Fibroblast of peridontal ligament (primary cell): ENCODE results near the gene DPEP2NB.
"Not testable (repeated sequence)": the region's sequence is repeated elsewhere in the genome, so short reads cannot be mapped to it uniquely, and the experiment has no call there.

Source experiments
- DNase-seq: peaks from one replicate; pipeline ENCODE4 v3.0.0-alpha.2; 2010; ENCODE audit errors: extremely low read depth

DPEP2NB gene

DNA sequence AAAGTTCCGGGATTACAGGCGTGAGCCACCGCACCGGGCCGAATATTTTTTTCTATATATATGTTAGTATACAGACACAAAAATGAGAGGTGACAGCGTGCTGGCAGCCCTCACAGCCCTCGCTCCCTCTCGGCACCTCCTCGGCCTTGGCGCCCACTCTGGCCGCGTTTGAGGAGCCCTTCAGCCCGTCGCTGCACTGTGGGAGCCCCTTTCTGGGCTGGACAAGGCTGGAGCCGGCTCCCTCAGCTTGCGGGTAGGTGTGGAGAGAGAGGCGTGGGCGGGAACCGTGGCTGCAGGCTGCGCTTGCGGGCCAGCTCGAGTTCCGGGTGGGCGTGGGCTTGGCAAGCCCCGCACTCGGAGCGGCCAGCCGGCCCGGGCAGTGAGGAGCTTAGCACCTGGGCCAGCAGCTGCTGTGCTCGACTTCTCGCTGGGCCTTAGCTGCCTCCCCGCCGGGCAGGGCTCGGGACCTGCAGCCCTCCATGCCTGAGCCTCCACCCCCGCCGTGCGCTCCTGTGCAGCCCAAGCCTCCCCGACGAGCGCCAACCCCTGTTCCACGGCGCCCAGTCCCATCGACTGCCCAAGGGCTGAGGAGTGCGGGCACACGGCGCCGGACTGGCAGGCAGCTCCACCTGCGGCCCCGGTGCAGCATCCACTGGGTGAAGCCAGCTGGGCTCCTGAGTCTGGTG, 33.6 kb downstream of the DPEP2NB start:
- DNase-seq, result no peak

DNA sequence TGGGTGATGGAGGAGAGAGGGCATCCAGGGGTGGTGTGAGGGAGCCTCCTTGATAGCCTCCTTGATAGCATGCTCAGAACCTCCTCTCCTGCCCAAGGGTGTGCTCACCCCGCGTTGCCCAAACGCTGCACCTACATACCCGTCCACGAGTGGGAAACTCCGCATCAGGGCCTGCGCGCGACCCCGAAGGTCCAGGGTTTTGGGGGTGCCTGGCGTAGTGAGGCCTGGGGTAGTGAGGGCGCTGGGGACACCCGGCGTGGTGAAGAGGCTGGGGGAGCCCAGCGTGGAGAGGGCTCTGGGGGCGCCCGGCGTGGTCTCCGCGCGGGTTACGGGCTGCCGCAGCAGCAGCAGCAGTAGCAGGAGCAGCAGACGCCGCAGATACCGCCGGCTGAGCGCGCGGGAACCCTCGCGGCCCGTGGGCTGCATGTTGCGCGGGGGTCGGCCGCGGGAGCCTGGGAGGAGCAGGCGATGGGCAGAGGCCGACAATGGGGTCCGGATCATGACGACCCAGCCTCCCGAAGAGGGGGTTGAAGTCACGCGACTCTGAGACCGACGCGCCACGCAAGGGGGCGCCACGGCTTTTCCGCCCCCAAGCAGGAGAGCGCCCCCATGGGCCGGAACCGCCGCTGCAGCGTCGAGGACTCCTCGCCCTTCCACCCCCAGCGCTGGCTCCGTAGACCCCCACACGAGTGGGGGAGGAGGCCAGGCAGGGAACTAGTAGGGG, 35.6 kb downstream of the DPEP2NB start, which contains the start of gene DPEP3:
DPEP3 (minus strand) TSS at position 545 of the 724 bp plus-strand sequence; CDS start at position 426, 119 bp downstream.
- DNase-seq, result no peak

DNA sequence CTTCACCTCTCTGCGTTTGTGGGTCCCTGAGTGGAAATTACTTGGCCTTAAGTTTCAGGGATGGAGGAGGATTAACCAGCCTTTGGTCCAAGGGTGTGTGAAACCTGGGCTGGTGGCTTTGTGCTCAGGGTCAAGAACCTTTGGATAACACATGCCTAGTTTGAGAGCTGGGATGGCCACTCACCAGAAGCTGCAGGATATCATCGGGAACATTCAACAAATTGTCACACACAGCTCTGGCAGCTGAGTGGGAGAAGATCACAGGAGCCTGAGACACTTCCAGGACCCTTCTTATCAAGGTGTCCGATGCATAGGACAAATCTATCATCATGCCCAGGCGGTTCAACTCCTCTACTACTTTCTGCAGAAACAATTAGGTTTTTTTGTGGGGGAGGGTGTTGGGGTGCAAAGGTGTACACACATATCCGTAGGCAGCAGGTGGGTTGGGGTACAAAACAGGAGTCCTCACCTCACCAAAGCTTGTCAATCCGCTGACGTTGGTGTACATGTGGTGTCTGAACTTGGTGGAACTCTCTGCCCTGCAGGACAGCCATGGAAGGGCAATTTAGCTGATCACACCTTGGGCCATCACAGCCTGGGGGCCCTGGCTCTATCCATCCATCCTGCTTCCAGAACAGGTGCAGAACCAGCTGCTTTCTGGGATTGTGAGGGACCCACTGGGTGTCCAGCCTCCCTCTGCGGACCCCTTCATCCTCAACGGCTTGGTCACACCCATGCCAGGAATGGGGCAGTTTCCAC, 38.1 kb downstream of the DPEP2NB start:
- DNase-seq, result no peak

DNA sequence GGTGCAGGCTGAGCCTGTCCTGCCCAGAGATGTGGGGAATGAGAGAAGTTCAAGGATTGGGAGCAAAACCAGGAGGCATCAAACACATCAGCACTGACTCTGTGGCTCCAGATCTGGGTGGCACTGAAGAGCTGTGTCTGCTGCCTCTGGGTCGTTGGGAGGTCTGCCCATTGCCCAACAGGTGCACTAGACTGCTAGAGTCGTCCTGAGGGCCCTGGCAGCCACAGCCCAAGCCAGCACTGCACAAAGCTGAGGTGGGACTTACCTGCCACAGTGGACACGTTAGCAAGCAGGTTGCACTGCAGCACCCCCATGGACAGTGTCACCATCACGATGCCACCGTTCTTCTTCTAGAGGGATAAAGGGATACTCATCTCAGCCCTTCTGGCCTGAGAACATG, 38.7 kb downstream of the DPEP2NB start:
- no peak for DNase-seq

DNA sequence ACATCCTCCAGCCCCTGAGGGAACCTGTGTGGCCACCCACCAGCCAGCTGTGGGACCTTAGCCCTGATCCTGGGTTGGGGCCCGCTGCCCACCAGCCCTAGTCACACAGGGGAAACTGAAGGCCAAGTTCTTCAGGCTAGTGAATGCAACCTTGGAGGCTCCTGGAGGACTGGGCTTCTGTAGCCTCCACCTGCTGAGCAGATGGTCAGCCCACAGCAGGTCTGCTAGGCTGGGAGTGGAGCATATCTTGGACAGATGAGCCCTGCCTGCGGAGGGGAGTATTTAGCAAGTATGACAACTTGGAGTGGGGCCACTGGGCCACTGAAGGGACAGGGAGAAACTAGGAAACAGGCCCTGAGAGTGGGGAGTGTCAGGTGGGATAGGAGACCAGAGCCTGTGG, 39.5 kb downstream of the DPEP2NB start:
- DNase-seq, result no peak

DNA sequence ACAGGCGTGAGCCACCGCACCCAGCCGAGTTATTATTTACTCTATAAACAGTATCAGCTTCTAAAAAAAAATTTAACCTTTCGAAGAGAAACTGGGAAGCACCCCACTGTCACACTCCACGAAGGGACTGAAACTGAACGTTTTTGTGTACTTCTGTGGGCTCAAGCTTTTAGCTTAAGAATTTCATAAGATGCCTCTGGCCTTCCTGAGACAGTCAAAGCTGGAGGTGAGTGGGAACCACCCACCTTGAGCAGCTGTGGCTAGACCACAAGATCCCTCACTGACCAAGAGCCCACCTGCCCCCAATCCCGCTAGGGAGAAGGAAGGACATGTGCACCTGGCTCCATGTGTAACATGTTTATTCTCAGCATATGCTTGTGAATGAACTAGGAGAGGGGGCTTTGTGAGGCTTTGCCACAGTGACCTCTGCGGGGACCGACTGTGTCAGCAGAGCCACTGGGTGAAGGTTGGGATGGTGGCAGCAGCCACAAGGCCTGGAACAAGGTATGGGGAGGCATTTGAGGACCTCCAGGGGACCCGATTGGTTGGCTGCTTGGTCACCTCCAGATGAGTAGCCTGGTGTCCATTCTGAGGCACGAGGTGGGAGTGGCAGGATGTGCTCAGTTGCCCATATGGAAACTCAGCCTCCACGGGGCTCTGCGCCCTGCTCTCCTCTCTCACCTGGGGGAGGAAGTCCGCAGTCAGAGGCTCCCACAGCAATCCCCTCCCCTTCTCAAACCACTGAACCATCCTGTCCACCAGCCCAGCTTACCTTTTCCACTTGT, 40.2 kb downstream of the DPEP2NB start:
- no peak for DNase-seq

DNA sequence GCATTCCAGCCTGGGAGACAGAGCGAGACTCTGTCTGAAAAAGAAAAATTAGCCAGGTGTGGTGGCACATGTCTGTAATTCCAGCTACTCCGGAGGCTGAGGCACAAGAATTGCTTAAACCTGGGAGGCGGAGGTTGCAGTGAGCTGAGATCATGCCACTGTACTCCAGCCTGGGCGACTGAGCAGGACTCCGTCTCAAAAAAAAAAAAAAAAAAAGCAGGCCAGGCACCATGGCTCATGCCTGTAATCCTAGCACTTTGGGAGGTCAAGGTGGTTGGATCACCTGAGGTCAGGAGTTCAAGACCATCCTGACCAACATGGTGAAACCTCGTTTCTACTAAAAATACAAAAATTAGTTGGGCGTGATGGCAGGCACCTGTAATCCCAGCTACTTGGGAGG, 43.4 kb downstream of the DPEP2NB start:
- DNase-seq, result not testable (repeated sequence)

DNA sequence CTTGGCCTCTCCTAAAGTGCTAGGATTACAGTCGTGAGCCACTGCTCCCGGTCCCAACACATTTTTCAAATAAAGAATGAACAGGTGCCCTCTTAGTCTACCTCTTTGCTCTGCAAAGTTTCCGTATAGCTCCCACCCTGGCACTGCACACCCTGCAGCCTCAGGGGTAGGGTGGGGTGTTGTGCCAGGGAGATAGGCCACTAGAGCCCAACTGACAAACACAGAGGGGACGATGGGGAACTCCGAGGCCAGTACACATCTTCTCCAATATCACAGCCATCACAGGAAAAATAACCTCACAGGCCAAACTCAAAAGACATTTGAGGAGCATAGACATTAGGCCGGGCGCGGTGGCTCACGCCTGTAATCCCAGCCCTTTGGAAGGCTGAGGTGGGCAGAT, 44.6 kb downstream of the DPEP2NB start:
- no peak for DNase-seq

DNA sequence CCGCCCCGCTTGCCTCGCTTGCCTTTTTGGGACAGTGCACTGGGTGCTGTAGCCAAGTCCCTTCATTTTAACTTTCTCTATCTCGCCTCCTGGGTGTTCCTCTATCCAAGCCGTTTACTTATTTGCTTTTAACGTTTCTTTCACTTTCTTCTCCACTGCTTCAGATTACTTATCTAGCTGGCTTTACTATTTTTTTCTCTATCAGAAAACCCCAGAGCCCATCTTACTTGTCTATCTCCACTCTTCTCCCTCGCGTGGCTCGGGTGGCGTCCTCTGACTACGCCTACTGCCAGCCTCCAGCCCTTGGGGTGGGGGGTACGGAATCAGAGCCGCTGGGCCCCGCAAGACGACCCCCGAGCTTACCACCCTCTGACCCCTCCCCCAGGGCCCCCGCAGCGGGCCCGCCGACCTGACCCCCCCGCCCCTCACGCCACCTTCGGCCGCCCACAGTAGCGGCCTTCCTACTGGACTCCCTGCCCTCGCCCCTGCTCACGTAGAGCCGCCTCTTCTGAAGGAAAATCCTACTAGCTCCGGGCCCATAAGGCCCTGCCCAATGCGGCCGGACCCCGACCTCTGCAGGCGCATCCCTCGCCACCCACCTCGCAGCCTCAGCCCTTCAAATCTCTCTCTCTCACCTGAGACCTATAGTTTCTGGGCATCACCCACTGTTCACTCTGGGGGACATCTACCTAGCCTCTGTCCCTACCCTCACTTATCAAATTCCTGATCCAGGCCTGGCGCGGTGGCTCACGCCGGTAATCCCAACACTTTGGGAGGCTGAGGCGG, 46.3 kb downstream of the DPEP2NB start:
- peak; percentile 30 for DNase-seq

DNA sequence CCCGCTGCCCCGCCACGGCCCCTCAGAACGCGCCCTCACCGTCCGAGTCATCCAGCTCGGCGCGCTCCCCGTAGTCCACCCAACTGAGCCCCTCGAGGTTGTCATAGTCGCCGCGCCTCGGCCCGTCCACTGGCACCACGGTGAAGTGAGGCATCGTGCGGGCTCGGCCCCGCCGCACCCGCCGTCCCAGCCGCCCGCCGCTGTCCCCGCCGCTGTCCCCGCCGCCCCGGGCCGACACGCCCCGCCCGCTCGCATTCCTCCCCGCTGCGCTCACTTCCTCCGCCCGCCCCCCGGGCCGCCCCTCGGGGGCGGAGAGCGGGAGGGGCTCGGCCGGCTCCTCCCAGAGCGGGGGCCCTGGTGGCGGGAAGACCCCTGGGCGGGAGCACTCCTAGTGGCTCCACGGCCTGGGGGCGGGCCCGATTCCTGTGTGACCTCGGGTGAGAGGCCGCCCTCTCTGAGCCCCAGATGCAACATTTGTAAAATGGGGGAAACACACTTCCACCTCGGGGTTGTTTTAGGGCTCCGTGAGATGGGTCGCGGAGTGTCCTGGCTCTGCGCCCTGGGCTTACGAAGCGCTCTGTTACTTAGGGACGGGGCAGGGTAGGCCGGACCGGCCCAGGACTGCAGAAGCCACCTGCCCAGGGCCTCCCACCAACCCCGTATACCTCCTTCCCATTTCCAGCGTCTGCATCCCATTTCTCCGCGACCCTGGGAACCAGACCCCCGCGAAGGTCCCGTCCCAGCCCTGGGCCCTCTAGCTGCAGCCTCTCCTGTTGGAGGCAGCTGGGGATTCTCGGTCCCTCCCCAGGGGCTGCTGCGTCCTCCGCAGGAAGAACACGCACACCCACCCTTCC, 47.1 kb downstream of the DPEP2NB start, which contains the start of gene SLC12A4:
SLC12A4 (minus strand) TSS at position 238 of the 854 bp plus-strand sequence; CDS start at position 154, 84 bp downstream.
- peak; percentile 60 for DNase-seq

DNA sequence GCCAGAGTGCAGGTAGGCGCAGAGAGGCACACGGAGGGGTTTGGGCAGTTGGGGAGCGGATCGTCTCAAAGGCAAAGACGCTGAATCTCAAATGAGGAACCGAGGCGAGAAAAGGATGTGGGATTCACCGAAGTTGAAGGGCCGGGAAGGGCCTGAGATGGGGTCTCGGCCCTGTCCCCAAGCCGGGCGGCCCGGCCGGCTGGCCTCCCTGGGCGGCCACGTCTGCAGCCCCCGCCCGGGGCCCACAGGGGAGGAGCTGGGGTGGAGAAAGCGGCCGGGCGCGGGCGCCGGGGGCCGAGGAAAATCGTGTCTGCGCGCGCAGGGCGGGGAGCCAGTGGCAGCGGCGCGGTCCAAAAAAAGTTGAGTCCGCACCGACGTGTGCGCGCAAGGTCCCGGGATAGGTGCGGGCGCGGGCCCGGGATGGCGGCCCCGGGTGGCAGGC, 47.7 kb downstream of the DPEP2NB start:
- peak; percentile 33 for DNase-seq

DNA sequence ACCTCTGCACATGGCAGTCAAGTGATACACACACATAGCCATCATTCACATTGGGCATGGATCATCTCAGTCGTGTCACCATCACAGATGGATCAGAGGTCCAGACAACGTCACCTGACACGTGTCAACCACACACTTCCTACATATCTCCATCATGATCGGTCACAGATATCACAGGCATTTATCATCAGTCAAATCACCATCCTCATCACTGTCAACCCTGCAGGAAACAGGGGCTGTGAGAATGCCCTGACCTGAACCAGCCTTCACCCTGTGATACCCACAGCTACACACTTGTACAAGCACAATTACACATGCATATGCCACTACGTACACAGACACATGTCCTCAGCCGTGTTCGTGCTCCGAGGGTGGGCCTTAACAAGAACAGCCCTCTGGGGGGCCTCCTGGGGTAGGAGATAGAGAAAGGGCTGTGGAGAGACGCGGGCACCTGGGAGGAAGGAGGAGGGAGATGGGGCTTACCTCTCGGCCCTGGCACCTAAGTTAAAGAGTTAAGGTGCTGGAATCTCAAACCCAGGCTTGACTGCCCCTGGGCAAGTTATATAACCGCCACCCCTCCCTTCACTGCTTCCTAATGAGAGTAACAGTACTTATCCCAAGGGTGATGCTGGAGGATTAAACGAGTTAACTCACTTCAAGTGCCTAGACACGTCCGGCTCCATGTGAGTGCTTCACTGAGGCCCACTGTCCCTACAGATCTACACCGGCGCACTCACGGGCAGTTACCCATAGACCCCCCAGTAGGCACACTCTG, 48.3 kb downstream of the DPEP2NB start:
- peak; percentile 41 for DNase-seq

DNA sequence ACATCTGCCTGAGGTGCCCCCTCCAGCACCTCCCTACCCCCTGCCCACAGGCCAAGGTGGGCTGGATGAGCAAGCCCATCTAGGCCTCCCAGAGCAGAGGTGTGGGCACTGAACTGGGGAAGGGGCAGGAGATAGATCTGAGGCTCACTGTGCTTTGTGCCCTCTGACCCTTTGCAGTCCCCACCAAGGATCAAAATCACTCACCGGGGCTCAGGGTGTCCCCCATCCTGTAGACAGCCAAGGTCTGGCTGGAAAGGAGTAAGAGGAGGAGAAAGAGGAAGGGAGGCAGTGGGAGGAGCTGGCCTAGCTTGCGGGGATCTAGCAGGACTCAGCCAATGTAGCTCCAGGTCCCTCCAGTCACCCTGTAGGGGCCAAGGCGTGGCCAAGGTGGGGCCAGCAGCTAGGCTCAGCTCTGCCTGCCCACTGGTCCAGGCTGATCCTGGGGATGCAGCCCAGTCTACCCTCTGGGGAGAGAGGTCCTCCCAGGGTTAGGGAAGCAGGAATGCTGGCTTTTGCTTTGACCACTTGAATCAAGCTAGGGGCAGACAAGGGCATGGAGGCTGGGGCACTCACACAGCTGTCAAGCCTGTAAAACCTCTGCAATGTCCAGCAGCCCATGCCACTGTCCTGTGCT, 49.0 kb downstream of the DPEP2NB start:
- DNase-seq, result peak; percentile 55

DNA sequence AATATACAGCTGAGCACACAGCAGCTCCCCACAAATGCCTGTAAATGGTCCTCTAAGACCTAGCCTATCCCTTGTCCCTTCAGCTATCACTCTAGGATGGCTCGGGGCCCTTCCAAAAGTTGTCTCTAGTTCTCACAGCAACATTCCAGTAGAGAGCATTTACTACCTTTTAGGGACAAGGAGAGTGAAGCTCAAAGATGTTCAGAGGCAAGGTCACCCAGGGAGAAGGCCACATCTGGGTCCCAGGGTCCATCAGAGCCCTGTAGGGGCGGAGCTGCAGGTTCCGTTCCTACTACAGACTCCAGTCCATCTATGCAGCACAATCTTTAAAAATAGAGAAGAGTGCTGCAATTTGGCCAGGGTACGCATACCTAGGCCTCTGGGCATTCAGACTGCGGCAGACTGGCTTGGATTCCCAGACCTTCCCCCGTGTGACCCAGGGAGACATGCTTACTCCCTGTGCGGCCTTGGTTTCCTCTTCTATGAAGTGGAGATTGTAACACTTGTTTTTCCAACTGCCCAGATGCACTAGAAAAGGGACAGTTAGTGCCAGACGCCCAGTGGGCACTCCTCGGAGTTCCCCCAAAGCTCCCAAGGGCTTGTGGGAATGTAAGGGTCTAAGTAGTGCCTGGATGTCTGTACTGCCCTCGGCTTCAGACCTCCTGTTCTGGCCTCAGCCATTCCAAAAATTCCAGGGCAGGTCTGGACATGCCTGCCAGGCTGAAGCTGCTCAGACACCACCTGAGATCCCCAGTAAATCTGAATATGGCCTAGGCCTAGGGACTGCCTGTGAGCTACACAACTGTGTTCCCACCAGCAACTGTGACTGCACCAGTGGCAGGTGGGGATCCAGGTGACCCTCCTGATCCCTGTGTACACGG, 49.8 kb downstream of the DPEP2NB start:
- DNase-seq, result peak; percentile 20

DNA sequence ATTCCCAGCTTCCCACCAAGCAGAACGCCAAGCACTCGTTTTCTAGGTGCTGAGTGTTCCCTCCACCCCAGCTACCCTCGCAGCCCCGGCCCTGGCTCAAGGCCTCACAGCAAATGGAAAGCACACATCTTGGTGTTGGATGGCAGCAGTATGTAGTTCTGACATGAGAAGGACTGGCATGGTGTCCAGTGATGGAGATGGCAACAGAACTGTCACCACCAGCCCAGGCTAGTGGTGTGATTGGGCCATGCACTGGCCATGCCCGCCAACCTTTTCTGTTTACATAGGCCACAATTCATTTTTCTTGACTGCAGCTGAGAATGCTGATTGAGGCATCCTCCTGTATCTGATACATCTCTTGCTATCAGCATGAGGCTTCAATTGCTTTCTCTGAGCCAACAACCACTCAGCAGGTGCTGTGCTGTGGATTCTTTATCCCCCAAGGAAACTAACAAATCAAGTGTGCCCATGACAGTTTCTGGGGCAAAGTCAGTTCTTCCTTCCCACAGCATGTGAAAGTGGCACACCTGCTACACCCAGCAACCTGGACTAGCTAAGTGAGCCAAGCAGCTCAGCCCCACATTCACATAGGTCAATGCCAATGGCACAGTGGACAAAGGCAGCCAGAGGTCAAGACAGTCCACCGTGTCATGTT, 51.1 kb downstream of the DPEP2NB start:
- DNase-seq, result no peak

DNA sequence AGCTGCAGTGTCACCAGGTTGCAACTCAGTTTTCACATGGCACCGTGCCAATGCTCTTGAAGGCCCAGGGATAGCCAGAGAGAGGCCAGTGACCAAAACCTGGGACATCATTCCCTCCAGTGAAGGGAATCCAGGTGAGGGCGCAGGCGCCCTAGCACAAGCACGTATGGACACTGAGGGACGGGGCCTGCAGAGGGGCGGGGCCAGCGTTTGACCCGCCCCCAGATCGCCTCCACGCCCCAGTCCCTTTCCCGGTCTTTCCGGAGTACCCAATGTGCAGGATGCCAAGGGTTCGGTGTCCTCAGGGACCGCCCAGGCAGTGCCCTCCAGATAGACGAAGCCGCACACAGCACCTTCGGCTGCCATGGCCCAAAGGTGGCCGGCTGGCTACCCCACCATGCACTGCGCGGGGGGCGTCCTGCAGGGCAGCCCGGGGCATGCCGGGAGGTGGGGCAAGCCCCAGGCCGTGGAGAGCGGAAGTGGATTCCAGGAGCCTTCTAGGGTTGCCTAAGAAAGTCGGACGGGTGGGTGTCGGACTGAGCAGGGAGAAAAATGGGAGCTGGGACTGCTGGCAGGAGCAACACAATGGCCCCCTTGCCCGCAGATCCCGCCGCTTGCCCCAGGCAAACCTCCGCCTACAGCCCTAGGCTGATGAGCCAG, 51.9 kb downstream of the DPEP2NB start:
- DNase-seq, result no peak
